HG03108 (cell line): ENCODE results near the gene DNAJC17.

ENCODE experiments used
- ATAC-seq: cut with Tn5 transposase; IDR thresholded peaks from one replicate; pipeline ENCODE4 v1.9.1; 2021; ENCODE audit warnings: moderate library complexity; ENCODE audit not compliant: unreplicated experiment

Gene DNAJC17

DNA sequence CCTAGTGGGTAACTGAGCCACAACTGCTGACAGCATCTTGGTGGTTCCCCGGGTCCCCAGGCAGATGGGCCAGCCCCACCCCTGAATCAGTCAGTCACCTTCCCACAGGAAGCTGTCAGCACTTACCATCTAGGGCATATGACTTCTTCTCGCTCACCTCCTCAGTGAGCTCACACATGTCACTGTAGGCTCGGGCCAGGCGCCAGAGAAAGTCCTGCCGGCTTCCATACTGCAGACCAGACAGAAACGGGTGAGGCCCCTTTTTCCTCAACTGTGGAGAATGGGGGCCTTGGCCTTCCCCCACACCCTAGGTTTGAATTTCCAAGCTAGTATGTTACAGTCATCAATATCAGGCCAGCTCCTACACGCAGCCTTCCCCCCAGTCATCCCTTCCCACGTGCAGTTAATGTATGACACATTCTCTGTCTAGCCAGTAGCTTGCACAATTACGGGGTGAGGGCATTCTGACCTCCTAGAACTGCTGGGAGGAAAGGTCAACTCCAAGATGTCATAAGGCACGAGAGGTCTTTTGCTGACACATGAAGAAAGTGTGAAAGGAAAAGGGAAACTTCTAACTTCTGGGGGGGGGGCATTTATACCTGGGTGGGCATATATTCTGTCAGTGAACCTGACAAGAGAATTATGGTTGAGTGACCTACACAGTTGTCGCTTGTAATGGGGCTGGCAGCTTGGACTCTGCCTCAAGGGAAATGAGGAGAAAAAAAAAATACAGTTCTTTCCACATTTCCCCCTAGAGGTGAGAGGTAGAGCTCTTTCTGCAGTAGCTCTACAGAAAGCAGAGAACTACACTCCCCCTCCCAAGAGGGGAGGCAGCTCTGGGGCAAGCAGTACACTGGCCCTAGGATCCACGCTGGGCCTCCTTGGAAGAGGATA is 63.1 kb downstream of the DNAJC17 start:
- ATAC-seq: no peak

DNA sequence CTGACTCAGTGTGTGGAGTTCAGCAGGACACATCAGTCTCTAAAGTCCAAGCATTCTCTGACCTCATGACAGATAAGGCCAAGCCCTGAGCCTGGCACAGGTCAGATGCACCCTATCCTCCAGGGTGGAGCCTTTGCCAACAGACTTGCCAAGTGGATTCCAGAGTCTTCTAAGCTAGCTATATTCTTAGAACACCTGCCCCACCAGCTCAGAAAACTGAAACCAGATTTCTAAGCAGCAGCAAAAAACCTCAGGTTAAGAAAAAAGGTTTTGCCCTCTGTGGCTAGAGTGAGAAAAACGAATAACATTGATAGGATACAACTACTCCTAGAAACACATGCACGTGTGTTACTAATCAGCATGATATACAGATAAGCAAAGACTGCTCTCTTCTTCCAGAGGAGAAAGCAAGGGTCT is 63.8 kb downstream of the DNAJC17 start:
- no peak for ATAC-seq

DNA sequence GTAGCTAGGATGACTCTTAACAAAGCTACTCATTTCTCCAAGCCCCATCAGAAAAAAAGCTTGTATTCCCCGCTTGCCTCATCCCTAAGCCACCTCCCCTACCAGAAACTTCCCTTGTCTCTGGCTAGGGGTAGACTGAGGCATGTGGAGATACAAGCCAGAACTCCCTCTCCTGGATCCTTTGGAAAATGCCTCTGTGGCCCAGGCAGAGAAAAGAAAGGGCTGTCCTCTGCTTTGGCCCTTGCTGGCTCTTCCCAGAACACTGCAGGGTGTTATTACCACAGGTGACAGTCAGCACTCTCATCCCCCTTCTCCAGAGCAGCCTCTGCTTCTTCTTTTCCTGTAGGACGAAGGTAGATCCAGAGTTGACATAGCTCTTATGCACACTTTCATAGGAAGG is 67.4 kb downstream of the DNAJC17 start:
- ATAC-seq: no peak

GRCh38 chr15:40739047-40739446 is 68.2 kb downstream of the DNAJC17 start:
- ATAC-seq: no peak

DNA sequence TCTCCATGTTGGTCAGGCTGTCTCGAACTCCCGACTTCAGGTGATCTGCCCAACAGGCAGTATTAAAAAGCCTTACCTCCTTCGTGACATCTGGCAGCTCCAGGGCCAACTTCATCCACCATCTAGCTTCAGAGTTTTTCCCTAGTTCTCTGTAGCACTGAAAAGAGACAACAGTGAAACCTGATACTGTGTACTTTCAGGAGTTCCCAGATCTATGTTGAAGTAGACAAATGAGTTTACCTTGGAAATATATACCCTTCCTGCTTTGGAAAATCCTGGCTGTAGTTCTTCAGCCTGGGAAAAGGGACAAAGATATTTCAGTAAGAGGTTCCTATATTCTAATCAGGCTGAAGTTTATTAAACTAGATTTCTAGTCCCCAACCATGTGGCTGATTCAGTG is 70.2 kb downstream of the DNAJC17 start:
- no peak for ATAC-seq

- ATAC-seq: no peak
Measured at GRCh38 chr15:40736575-40736974, 70.7 kb downstream of the DNAJC17 start.

DNA sequence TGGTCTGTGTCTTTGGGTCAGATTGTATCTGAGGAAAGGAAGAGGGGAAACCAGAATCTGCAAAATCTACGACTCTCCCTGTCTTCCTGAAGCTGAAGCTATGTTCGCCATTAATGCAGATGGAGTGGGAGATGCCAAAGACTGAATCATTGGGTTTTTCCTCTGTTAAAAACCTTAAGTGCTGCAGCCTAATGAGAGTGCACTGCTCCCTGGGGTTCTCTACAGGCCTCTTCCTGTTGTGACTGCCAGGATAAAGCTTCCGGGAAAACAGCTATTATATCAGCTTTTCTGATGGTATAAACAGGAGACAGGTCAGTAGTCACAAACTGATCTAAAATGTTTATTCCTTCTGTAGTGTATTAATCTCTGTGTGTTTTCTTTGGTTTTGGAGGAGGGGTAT is 76.2 kb downstream of the DNAJC17 start:
- no peak for ATAC-seq

- ATAC-seq: no peak
Measured at GRCh38 chr15:40723919-40724318, 83.4 kb downstream of the DNAJC17 start.

DNA sequence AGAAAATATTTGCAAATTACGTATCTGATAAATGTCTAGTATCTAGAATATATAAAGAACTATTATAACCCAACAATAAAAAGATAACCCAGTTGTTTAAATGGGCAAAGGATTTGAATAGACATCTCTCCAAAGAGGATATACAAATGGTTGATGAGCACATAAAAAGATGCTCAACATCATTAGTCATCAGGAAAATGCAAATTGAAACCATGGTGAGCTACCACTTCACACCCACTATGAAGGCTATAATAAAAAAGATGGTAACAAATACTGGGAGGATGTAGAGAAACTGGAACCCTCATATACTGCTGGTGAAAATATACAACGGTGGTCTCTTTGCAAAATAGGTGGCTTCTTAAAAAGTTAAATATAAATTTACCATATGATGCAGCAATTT is 84.3 kb downstream of the DNAJC17 start:
- no peak for ATAC-seq

DNA sequence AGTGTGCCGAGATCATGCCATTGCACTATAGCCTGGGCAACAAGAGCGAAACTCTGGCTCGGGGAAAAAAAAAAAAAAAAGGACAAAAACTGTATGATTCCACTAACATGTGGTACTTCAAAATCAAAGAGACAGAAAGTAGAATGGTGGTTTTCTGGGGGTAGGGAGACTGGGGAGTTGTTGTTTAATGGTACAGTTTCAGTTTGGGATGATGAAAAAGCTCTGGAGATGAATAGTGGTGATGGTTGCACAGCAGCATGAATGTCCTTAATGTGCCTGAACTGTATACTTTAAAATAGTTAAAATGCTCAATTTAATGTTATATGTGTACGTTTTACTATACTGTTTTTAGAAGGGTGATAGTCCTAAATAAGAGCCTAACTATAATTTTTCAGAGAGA is 84.9 kb downstream of the DNAJC17 start:
- no peak for ATAC-seq

- ATAC-seq: no peak
Measured at GRCh38 chr15:40721701-40722100, 85.6 kb downstream of the DNAJC17 start.

- no peak for ATAC-seq
Measured at GRCh38 chr15:40716165-40716564, 91.1 kb downstream of the DNAJC17 start.
